Measurements from ENCODE around the gene MAGI1.

The MAGI1 gene

GRCh38 chr3:66077973-66078372, 39.3 kb upstream of the MAGI1 start:
- no peak for TF ChIP-seq HDGF (IDR thresholded peaks at IDR 0.05; ENCODE audit: borderline replicate concordance)
- no peak for TF ChIP-seq ARNT (IDR thresholded peaks at IDR 0.05)
- no peak for TF ChIP-seq SUZ12 (IDR thresholded peaks at IDR 0.05)
- TF ChIP-seq FOXM1 (IDR thresholded peaks at IDR 0.05; ENCODE audit: borderline replicate concordance): no peak
- TF ChIP-seq PKNOX1 (IDR thresholded peaks at IDR 0.05): no peak
- CTCF ChIA-PET: no interaction called here
- POLR2A ChIA-PET: no interaction called here
- DNase-seq (ENCODE audit: extremely low spot score): no peak

- TF ChIP-seq HDGF (IDR thresholded peaks at IDR 0.05; ENCODE audit: borderline replicate concordance): no peak
- TF ChIP-seq NFRKB (IDR thresholded peaks at IDR 0.05): no peak
- TF ChIP-seq PKNOX1 (IDR thresholded peaks at IDR 0.05): no peak
- no peak for TF ChIP-seq ARNT (IDR thresholded peaks at IDR 0.05)
- TF ChIP-seq ELF4 (IDR thresholded peaks at IDR 0.05): no peak
- no peak for TF ChIP-seq BHLHE40 (IDR thresholded peaks at IDR 0.05; ENCODE audit: borderline replicate concordance)
- no peak for TF ChIP-seq FOXA1 (IDR thresholded peaks at IDR 0.05)
- no peak for TF ChIP-seq FOXK2 (IDR thresholded peaks at IDR 0.05)
- no peak for TF ChIP-seq CTBP1 (IDR thresholded peaks at IDR 0.05; ENCODE audit: borderline replicate concordance)
- no peak for TF ChIP-seq LEF1 (IDR thresholded peaks at IDR 0.05; ENCODE audit: borderline replicate concordance)
- TF ChIP-seq SP1 (IDR thresholded peaks at IDR 0.05): no peak
- no peak for TF ChIP-seq ZNF384 (IDR thresholded peaks at IDR 0.05)
- CTCF ChIA-PET: no interaction called here
- DNase-seq (ENCODE audit: extremely low spot score): no peak
- POLR2A ChIA-PET: no interaction called here
Observed at GRCh38 chr3:66076861-66077470, 38.2 kb upstream of the MAGI1 start.

- POLR2A ChIA-PET: no interaction called here
- TF ChIP-seq CTBP1 (IDR thresholded peaks at IDR 0.05; ENCODE audit: borderline replicate concordance): no peak
- no peak for TF ChIP-seq L3MBTL2 (conservative IDR thresholded peaks at IDR 0.05)
- TF ChIP-seq SUZ12 (IDR thresholded peaks at IDR 0.05): no peak
- TF ChIP-seq LEF1 (IDR thresholded peaks at IDR 0.05; ENCODE audit: borderline replicate concordance): no peak
- no peak for TF ChIP-seq TARDBP (IDR thresholded peaks at IDR 0.05)
- TF ChIP-seq NFRKB (IDR thresholded peaks at IDR 0.05): no peak
- no peak for TF ChIP-seq SP1 (IDR thresholded peaks at IDR 0.05)
- no peak for TF ChIP-seq HDGF (IDR thresholded peaks at IDR 0.05; ENCODE audit: borderline replicate concordance)
- no peak for TF ChIP-seq ELF4 (IDR thresholded peaks at IDR 0.05)
- TF ChIP-seq BHLHE40 (IDR thresholded peaks at IDR 0.05; ENCODE audit: borderline replicate concordance): no peak
- TF ChIP-seq FOXA1 (IDR thresholded peaks at IDR 0.05): no peak
- no peak for TF ChIP-seq ARNT (IDR thresholded peaks at IDR 0.05)
- TF ChIP-seq FOXK2 (IDR thresholded peaks at IDR 0.05): no peak
- TF ChIP-seq PKNOX1 (IDR thresholded peaks at IDR 0.05): no peak
- TF ChIP-seq ZNF384 (IDR thresholded peaks at IDR 0.05): no peak
- no peak for TF ChIP-seq FOXM1 (IDR thresholded peaks at IDR 0.05; ENCODE audit: borderline replicate concordance)
- no peak for DNase-seq (ENCODE audit: extremely low spot score)
- CTCF ChIA-PET: no interaction called here
Observed at GRCh38 chr3:66075281-66075680, 36.6 kb upstream of the MAGI1 start.

GRCh38 chr3:66073464-66074141, 34.9 kb upstream of the MAGI1 start:
- DNase-seq (ENCODE audit: extremely low spot score): no peak
- CTCF ChIA-PET: no interaction called here
- TF ChIP-seq ZNF384 (IDR thresholded peaks at IDR 0.05) (no peak), BHLHE40 (IDR thresholded peaks at IDR 0.05; ENCODE audit: borderline replicate concordance) (no peak)
- POLR2A ChIA-PET: no interaction called here

GRCh38 chr3:66068255-66068654, 29.5 kb upstream of the MAGI1 start:
- POLR2A ChIA-PET: no interaction called here
- TF ChIP-seq LEF1 (IDR thresholded peaks at IDR 0.05; ENCODE audit: borderline replicate concordance) (no peak), FOXM1 (IDR thresholded peaks at IDR 0.05; ENCODE audit: borderline replicate concordance) (no peak), ARNT (IDR thresholded peaks at IDR 0.05) (no peak), CTBP1 (IDR thresholded peaks at IDR 0.05; ENCODE audit: borderline replicate concordance) (no peak), HDGF (IDR thresholded peaks at IDR 0.05; ENCODE audit: borderline replicate concordance) (no peak), FOXK2 (IDR thresholded peaks at IDR 0.05) (no peak), BHLHE40 (IDR thresholded peaks at IDR 0.05; ENCODE audit: borderline replicate concordance) (no peak), PKNOX1 (IDR thresholded peaks at IDR 0.05) (no peak), TARDBP (IDR thresholded peaks at IDR 0.05) (no peak), FOXA1 (IDR thresholded peaks at IDR 0.05) (no peak), NFRKB (IDR thresholded peaks at IDR 0.05) (no peak), L3MBTL2 (conservative IDR thresholded peaks at IDR 0.05) (no peak), ZNF384 (IDR thresholded peaks at IDR 0.05) (no peak)
- CTCF ChIA-PET: no interaction called here
- DNase-seq (ENCODE audit: extremely low spot score): no peak

All from HEK293T (cell line).